Measurements from ENCODE around the gene SERHL2. TPM values are rescaled to one million over a fixed set of nuclear protein-coding genes. Genes with fewer than 3 reads are reported as not detected.

The SERHL2 gene
- total and polyA plus RNA-seq, 4 donors, result 1.7 to 3.3 (median 2.6) TPM

DNA sequence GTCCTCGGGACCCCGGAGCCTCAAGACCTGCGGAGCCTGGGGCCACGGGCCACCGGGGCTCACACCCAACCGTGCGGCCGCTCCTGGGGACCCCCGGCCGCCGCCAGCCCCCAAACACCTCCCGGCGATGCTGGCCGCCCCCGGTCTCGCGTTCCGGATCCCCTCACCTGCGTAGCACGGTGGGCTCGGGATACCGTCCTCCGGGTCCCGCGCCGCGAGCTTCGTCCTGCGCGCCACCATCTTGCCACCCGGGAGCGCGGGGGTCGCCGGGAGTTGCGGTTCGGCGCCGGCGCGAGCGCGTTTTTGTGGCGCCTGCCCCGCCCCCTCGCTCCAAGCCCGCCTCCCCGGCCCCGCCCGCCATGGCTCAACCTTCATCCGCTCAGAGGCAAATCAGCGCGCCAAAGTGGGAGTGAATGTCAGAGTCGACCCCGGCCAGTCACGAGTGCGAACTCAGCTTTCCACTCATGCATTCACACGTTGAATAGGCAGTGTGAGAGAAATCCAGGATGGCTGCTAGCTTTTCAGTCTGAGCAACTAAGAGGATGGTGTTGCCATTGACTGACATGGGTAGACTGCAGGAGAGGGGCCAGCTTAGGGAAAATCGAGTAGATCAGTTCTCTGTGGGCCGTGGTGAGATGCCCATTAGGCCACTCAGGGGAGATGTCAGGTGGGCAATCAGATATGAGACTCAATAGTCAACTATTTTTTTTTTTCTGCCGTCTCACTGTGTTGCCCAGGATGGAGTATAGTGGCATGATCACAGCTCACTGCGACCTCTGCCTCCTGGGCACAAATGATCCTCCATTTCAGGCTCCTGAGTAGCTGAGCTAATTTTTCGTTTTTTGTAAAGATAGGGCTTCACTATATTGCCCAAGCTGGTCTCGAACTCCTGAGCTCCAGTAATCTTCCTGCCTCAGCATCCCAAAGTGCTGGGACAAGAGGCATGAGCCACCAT is 28.3 kb downstream of the SERHL2 start:
- no peaks in the 10 kb centered on the region for H3K27me3 ChIP-seq (ENCODE audit: control insufficient read depth in 3 of 3, insufficient read depth in 3 of 3, low read length in 2 of 3)
- peaks cover 0 to 9% (median 3%) of the 10 kb centered on the region in 5 donors for H3K4me1 ChIP-seq (ENCODE audit: control insufficient read depth in 5 of 5, insufficient read depth in 5 of 5, low read length in 5 of 5)
- peak; percentile 94 for ATAC-seq (ENCODE audit: insufficient read depth, low FRiP score)
- H3K9me3 ChIP-seq (ENCODE audit: control insufficient read depth in 4 of 4, insufficient read depth in 3 of 4, low read length in 3 of 4), result no peaks in the 10 kb centered on the region
- TF ChIP-seq, protein P1, sequence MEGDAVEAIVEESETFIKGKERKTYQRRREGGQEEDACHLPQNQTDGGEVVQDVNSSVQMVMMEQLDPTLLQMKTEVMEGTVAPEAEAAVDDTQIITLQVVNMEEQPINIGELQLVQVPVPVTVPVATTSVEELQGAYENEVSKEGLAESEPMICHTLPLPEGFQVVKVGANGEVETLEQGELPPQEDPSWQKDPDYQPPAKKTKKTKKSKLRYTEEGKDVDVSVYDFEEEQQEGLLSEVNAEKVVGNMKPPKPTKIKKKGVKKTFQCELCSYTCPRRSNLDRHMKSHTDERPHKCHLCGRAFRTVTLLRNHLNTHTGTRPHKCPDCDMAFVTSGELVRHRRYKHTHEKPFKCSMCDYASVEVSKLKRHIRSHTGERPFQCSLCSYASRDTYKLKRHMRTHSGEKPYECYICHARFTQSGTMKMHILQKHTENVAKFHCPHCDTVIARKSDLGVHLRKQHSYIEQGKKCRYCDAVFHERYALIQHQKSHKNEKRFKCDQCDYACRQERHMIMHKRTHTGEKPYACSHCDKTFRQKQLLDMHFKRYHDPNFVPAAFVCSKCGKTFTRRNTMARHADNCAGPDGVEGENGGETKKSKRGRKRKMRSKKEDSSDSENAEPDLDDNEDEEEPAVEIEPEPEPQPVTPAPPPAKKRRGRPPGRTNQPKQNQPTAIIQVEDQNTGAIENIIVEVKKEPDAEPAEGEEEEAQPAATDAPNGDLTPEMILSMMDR (IDR thresholded peaks at IDR 0.05; ENCODE audit: control extremely low read depth, extremely low read depth), result no peak
- peak overlapping the region; percentile 81 for H3K4me3 ChIP-seq
- peak; percentile 82 to 91 (median 87) for DNase-seq
- H3K36me3 ChIP-seq (ENCODE audit: control insufficient read depth in 4 of 4, insufficient read depth in 4 of 4, low read length in 4 of 4), result peaks cover 13 to 41% (median 32%) of the 10 kb centered on the region in 4 donors
- peak overlapping the region; percentile 25 to 63 for H3K9ac ChIP-seq (ENCODE audit: insufficient read depth in 1 of 2, low read length in 2 of 2)
- peak overlapping the region in 1 of 2 donors; percentile 20 for H3K27ac ChIP-seq (ENCODE audit: low read depth in 1 of 2, low read length in 1 of 2)
- 6 to 7% methylated on average over 57 to 64 of the region's 64 CpGs for WGBS, 2 donors

GRCh38 chr22:42582987-42583386 is 29.2 kb downstream of the SERHL2 start:
- ATAC-seq (ENCODE audit: insufficient read depth, low FRiP score) (no peak), DNase-seq (no peak)
- Histone ChIP-seq H3K4me3 (no peak overlapping the region), H3K9ac (ENCODE audit: insufficient read depth in 1 of 2, low read length in 2 of 2) (no peak overlapping the region), H3K27ac (ENCODE audit: low read depth in 1 of 2, low read length in 1 of 2) (no peak overlapping the region), H3K27me3 (ENCODE audit: control insufficient read depth in 3 of 3, insufficient read depth in 3 of 3, low read length in 2 of 3) (no peaks in the 10 kb centered on the region), H3K9me3 (ENCODE audit: control insufficient read depth in 4 of 4, insufficient read depth in 3 of 4, low read length in 3 of 4) (no peaks in the 10 kb centered on the region), H3K36me3 (ENCODE audit: control insufficient read depth in 4 of 4, insufficient read depth in 4 of 4, low read length in 4 of 4) (peaks cover 21 to 49% (median 33%) of the 10 kb centered on the region in 4 donors), H3K4me1 (ENCODE audit: control insufficient read depth in 5 of 5, insufficient read depth in 5 of 5, low read length in 5 of 5) (peaks cover 0 to 9% (median 3%) of the 10 kb centered on the region in 5 donors)
- TF ChIP-seq, protein P1 (IDR thresholded peaks at IDR 0.05; ENCODE audit: control extremely low read depth, extremely low read depth), result no peak
- 94 to 98% methylated on average over 1 of the region's 1 CpG for WGBS, 2 donors

GRCh38 chr22:42584364-42584940 is 30.7 kb downstream of the SERHL2 start:
- TF ChIP-seq, protein P1 (IDR thresholded peaks at IDR 0.05; ENCODE audit: control extremely low read depth, extremely low read depth), result no peak
- no peaks in the 10 kb centered on the region for H3K27me3 ChIP-seq (ENCODE audit: control insufficient read depth in 3 of 3, insufficient read depth in 3 of 3, low read length in 2 of 3)
- 92 to 94% methylated on average over 4 of the region's 4 CpGs for WGBS, 2 donors
- H3K9me3 ChIP-seq (ENCODE audit: control insufficient read depth in 4 of 4, insufficient read depth in 3 of 4, low read length in 3 of 4), result no peaks in the 10 kb centered on the region
- peaks cover 21 to 52% (median 36%) of the 10 kb centered on the region in 4 donors for H3K36me3 ChIP-seq (ENCODE audit: control insufficient read depth in 4 of 4, insufficient read depth in 4 of 4, low read length in 4 of 4)
- ATAC-seq (ENCODE audit: insufficient read depth, low FRiP score), result no peak
- no peak overlapping the region for H3K27ac ChIP-seq (ENCODE audit: low read depth in 1 of 2, low read length in 1 of 2)
- no peak for DNase-seq
- no peak overlapping the region for H3K9ac ChIP-seq (ENCODE audit: insufficient read depth in 1 of 2, low read length in 2 of 2)
- H3K4me3 ChIP-seq, result no peak overlapping the region
- H3K4me1 ChIP-seq (ENCODE audit: control insufficient read depth in 5 of 5, insufficient read depth in 5 of 5, low read length in 5 of 5), result peaks cover 0 to 9% (median 3%) of the 10 kb centered on the region in 5 donors

Measured in lung (tissue), 12 donors.